GM15510 (cell line): ENCODE data around the gene AOC1.

ENCODE experiments used
- POLR2A ChIP-seq: IDR thresholded peaks from 3 replicates; pipeline ENCODE4 v1.6.1; 2011; ENCODE audit warnings: borderline replicate concordance; ENCODE audit not compliant: insufficient read length; ENCODE audit errors: extremely low read depth

Gene AOC1

GRCh38 chr7:150862356-150862755 is 10.0 kb downstream of the AOC1 start:
- TF ChIP-seq POLR2A: no peak

- no peak for TF ChIP-seq POLR2A
These were observed 11.6 kb downstream of the AOC1 start for GRCh38 chr7:150863946-150864345.

- no peak for TF ChIP-seq POLR2A
These were observed 14.7 kb downstream of the AOC1 start for GRCh38 chr7:150866932-150867564.

DNA sequence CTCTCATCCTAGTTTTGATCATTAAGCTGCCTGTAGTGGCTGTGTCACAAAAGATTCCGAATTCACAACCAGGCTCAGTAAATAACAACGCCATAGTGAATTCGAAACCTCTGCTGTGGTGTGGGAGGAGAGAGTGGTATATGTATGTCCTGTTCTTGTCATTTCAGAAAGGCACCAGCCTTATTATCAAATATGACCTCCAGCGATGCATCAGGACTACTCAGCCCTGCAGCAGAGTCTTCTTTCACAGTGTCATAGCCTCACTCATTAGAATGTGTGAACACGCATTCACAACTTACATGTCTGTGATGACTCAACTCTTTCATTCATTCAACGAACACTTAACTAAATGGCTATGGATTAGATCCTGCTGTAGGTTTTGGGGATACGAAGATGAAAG is 15.3 kb downstream of the AOC1 start:
- no peak for TF ChIP-seq POLR2A

DNA sequence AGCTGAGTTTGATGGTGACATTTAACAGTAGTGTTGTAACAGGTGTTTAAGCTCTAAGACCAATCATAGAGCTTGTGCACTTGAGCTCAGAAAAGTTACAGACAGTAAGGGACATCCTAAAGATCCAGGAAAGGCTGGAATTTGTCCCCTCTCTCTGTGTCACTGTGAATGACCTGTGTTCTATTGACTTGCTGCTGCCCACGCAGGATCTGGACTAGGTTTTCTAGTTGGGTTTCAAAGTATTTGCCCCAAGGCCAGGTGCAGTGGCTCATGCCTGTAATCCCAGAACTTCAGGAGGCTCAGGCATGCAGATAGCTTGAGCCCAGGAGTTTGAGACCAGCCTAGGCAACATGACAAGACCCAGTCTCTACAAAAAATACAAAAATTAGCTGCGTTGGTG is 17.1 kb downstream of the AOC1 start:
- TF ChIP-seq POLR2A: no peak

DNA sequence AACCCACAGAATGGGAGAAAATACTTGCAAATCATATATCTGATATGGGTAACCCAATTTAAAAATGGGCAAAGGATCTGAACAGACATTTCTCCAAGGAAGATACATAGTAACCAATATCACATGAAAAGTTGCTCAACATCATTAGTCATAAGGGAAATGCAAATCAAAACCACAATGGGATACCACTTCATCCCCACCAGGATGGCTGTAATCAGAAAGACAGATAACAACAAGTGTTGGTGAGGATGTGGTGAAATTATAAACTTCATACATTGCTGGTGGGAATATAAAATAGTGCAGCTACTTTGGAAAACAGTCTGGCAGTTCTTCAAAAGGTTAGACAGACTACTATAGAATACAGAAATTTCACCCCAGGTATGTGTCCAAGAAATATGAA is 19.3 kb downstream of the AOC1 start:
- TF ChIP-seq POLR2A: no peak

DNA sequence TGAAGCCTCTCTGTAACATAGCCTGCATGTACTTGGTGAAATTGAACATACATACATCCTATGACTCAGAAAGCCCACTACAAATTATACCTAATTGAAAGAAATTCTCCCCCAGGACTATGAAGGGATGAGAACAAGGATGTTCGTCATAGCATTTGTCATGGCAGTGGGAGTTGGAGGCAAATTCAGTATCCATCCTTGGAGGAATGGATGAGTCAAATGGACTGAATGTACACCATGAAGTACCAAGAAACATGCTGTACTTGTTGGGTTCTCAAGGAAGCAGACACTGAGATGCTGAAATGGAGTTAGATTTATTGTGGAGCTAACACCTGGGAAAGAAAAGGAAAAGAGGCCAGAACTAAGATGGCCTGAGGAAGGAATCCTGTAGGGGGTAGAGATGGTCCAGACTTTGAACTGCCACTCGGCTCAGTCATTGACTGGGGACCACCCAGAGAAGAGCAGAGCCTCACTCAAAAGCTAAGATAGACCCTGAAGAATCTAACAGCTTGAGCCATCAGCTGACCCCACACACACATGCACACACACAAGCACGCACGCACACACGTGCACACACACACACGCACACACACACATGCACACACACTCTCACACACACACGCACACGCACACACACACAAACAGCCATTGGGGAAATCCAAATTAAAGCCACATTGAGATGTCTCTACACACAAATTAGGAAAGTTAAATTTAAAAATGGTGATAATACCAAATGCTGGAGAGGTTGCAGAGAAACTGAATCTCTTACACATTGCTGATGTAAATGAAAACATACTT is 22.3 kb downstream of the AOC1 start:
- no peak for TF ChIP-seq POLR2A

DNA sequence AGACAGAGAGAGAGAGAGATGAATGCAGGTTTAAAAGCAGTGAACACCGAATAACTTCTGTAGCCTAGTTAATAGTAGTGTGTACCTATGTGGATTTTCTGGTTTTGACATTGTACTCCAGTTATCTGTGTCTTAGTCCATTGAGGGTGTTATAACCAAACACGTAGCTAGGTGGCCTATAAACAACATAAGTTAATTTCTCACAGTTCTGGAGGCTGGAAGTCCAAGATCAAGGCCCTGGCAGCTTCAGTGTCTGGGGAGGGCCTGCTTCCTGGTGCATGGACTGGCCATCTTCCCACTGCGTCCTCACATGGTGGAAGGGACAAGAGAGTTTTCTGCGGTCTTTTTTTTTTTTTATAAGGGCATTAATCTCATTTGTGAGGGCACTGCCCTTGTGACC is 23.5 kb downstream of the AOC1 start:
- no peak for TF ChIP-seq POLR2A

DNA sequence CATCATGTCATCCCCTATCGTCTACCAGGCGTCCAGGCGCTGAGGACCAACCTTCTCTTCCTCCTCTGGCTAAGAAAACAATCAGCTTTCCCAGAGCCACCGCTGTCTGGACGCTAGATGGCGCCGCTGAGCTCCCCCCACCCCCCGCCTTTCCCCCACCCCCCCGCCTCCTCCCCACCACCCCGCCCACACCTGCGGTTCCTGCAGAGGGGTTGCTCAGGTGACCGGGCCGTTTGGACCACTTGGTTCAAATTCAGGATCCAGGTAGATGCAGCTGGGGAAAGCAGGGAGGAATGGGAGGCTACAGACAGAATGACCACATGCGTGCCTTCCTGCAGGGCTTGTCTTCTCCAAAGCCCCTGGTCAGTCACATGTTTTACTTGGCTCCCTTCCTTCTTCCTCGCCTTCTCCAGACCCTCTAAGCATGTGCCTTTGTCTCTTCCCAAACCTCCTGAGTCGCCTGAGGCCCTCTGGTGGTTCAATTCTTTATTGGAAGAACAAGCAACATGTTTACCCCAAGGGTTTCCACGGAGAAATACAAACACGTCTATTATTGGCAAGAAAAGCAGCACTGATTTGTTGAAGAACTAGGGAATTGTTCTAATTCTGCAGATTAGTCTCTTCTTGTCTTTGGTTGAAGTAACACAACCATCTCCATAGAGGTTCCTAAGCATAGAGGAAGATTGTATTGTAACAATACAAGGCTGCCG is 24.7 kb downstream of the AOC1 start:
- no peak for TF ChIP-seq POLR2A

- TF ChIP-seq POLR2A: no peak
These were observed 25.2 kb downstream of the AOC1 start for GRCh38 chr7:150877536-150877935.

GRCh38 chr7:150879345-150879744 is 27.0 kb downstream of the AOC1 start:
- no peak for TF ChIP-seq POLR2A

DNA sequence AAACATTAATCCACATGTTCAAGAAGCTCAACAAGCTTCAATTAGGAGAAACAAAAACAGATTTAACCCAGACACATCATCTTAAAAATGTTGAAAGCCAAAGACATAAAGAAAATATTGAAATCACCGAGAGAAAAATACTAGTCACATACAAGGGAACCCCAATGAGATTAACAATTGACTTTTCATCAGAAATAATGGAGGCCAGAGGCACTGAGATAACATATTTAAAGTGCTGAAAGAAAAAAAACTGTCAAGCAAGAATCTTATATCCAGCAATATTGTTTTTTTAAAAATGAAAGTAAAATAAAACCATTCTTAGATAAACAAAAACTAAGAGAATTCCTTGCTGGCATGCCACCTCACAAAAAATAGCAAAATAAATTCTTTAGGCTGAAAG is 28.9 kb downstream of the AOC1 start:
- TF ChIP-seq POLR2A: no peak

GRCh38 chr7:150890853-150891584 is 38.7 kb downstream of the AOC1 start:
- TF ChIP-seq POLR2A: no peak

- no peak for TF ChIP-seq POLR2A
These were observed 39.4 kb downstream of the AOC1 start for GRCh38 chr7:150891740-150892139.

GRCh38 chr7:150895809-150896208 is 43.5 kb downstream of the AOC1 start:
- TF ChIP-seq POLR2A: no peak
